ENCODE data around the gene SAMD4A.

GRCh38 chr14:54759982-54760585 is 193.2 kb downstream of the SAMD4A start:
- TF ChIP-seq PKNOX1 (IDR thresholded peaks at IDR 0.05) (no peak), ELF4 (IDR thresholded peaks at IDR 0.05) (no peak), CTBP1 (IDR thresholded peaks at IDR 0.05; ENCODE audit: borderline replicate concordance) (no peak), TARDBP (IDR thresholded peaks at IDR 0.05) (no peak), SUZ12 (IDR thresholded peaks at IDR 0.05) (no peak), BHLHE40 (IDR thresholded peaks at IDR 0.05; ENCODE audit: borderline replicate concordance) (no peak)

All from HEK293T (cell line).